Measurements from ENCODE around the gene KLHL21. TPM values are rescaled to one million over a fixed set of nuclear protein-coding genes. Genes with fewer than 3 reads are reported as not detected.
"Not testable (repeated sequence)": the region's sequence is repeated elsewhere in the genome, so short reads cannot be mapped to it uniquely, and the experiment has no call there.

Gene KLHL21
- total and polyA plus RNA-seq, 9 of the 15 experiments (the other 6 are each of a cell fraction or from before 2014, with no cell fraction given), result 2.1 to 42.1 (median 17.5) TPM

DNA sequence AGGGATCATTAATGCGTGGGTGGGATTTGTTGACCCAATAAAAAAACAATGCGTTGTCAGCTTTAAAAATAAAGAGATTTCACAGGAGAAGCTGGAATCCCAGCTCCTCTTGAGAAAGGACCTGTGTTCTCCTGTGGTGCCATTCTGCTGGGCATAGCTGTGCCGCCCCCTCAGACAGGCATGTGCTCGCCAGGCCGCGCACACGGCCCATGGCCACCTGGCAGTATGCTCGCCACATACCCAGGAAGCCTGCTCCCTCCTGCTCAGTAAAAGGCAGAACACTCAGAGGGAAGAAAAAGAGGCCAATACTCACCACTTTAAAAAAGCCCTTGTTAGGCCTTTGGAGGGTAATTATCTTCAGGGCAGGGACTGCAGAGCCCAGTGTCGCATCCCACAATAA, 35.1 kb upstream of the KLHL21 start:
- intact Hi-C loops (cut with micrococcal nuclease) (no loop called here), in situ Hi-C loops (cut with MboI) (loop anchor here (10.0 kb wide), 1 partner anchor 143 kb away; the partner anchor contains the start of gene PLEKHG5)
- ChIA-PET CTCF (ENCODE audit: low intra/inter-chr PET ratio) (no interaction called here), POLR2A (no interaction called here)
- no peak overlapping the region for H2AFZ ChIP-seq (ENCODE audit: low read depth, low read length)
- H4K20me1 ChIP-seq (replicated peaks; ENCODE audit: control insufficient read depth, insufficient read depth, low read length), result peaks cover 2% of the 10 kb centered on the region; the same call in 1 of the 2 replicates
- H3K27me3 ChIP-seq (ENCODE audit: control insufficient read depth in 2 of 2, insufficient read depth in 2 of 2, low read length in 2 of 2), result no peaks in the 10 kb centered on the region
- 98% methylated on average over 9 of the region's 9 CpGs for WGBS (ENCODE audit: insufficient coverage, low coverage, missing lambda C conversion rate)
- H3K9me1 ChIP-seq (ENCODE audit: control insufficient read depth, insufficient read depth, low read length), result no peaks in the 10 kb centered on the region
- DNase-seq (ENCODE audit: extremely low read depth in 1 of 4, low spot score in 3 of 4), result no peak
- H3K9ac ChIP-seq (ENCODE audit: insufficient read depth in 1 of 2, low read depth in 2 of 2, low read length in 2 of 2), result no peak overlapping the region
- no peak overlapping the region for H3K4me3 ChIP-seq
- no peak overlapping the region for H3K27ac ChIP-seq (ENCODE audit: extremely low read depth, low read depth, low read length)
- peaks cover 95% of the 10 kb centered on the region for H3K36me3 ChIP-seq (ENCODE audit: control insufficient read depth, insufficient read depth, low read length)
- peaks cover 0 to 14% of the 10 kb centered on the region in 2 experiments; a peak in 1 of 5 replicates for H3K4me1 ChIP-seq (replicated peaks in 1 of 2; ENCODE audit: control insufficient read depth in 2 of 2, insufficient read depth in 2 of 2, low read length in 2 of 2)
- H3K4me2 ChIP-seq (ENCODE audit: insufficient read depth, low read length), result no peak overlapping the region
- no peak for ATAC-seq
- no peaks in the 10 kb centered on the region for H3K9me3 ChIP-seq (replicated peaks; ENCODE audit: control insufficient read depth, insufficient read depth, low read depth, low read length)
- no peaks in the 10 kb centered on the region for H3K79me2 ChIP-seq (ENCODE audit: control insufficient read depth, insufficient read depth, low read length)
- BruUV-seq (replicated peaks), result no TSS peak
- 0 out of 2 replicates have a peak, but pooled peaks have one; percentile 23 for TF ChIP-seq EGR1 (conservative IDR thresholded peaks at IDR 0.05)
- no peak for TF ChIP-seq ETV1 (tag; conservative IDR thresholded peaks at IDR 0.05; ENCODE audit: low read depth)
- TF ChIP-seq NCOA6 (IDR thresholded peaks at IDR 0.05), result no peak
- TF ChIP-seq SAP30 (IDR thresholded peaks at IDR 0.05; ENCODE audit: borderline replicate concordance, insufficient read depth, low read depth, low read length, poor library complexity, severe bottlenecking), result no peak
- FAIRE-seq, result no peak

DNA sequence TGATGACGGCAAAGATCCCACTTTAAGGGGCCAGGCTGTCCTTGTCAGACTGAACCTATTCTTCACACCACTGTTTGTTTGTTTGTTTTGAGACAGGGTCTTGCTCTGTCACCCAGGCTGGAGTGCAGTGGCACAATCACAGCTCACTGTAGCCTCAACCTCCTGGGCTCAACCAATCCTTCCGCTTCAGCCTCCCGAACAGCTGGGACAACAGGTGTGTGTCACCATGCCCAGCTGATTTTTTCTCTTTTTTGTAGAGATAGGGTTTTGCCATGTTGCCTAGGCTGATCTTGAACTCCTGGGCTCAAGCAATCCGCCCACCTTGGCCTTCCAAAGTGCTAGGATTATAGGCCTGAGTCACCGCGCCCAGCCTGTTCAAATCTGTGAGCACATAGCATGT, 34.1 kb upstream of the KLHL21 start:
- not testable (repeated sequence) for BruUV-seq (replicated peaks)

More for the DNA sequence above, 34.1 kb upstream of the KLHL21 start:
- POLR2A ChIA-PET; H2AFZ ChIP-seq (ENCODE audit: low read depth, low read length); H4K20me1 ChIP-seq (replicated peaks; ENCODE audit: control insufficient read depth, insufficient read depth, low read length); H3K9me1 ChIP-seq (ENCODE audit: control insufficient read depth, insufficient read depth, low read length); DNase-seq (ENCODE audit: extremely low read depth in 1 of 4, low spot score in 3 of 4); H3K79me2 ChIP-seq (ENCODE audit: control insufficient read depth, insufficient read depth, low read length); ATAC-seq; intact Hi-C loops (cut with micrococcal nuclease); H3K4me3 ChIP-seq; FAIRE-seq; CTCF ChIA-PET (ENCODE audit: low intra/inter-chr PET ratio); H3K9me3 ChIP-seq (replicated peaks; ENCODE audit: control insufficient read depth, insufficient read depth, low read depth, low read length); H3K27ac ChIP-seq (ENCODE audit: extremely low read depth, low read depth, low read length); H3K4me2 ChIP-seq (ENCODE audit: insufficient read depth, low read length); H3K27me3 ChIP-seq (ENCODE audit: control insufficient read depth in 2 of 2, insufficient read depth in 2 of 2, low read length in 2 of 2): not testable (repeated sequence)
- H3K9ac ChIP-seq (ENCODE audit: insufficient read depth in 1 of 2, low read depth in 2 of 2, low read length in 2 of 2), result 0 out of 4 replicates have a peak overlapping the region, but pooled peaks of 1 of the 2 experiments have one; percentile 58
- H3K36me3 ChIP-seq (ENCODE audit: control insufficient read depth, insufficient read depth, low read length), result peaks cover 94% of the 10 kb centered on the region
- in situ Hi-C loops (cut with MboI), result loop anchor here (10.0 kb wide), 1 partner anchor 142 kb away; the partner anchor contains the start of gene PLEKHG5
- H3K4me1 ChIP-seq (replicated peaks in 1 of 2; ENCODE audit: control insufficient read depth in 2 of 2, insufficient read depth in 2 of 2, low read length in 2 of 2), result peaks cover 0 to 16% of the 10 kb centered on the region in 2 experiments; a peak in 1 of 5 replicates
- WGBS (ENCODE audit: insufficient coverage, low coverage, missing lambda C conversion rate), result 87% methylated on average over 6 of the region's 6 CpGs
